Pulmonary artery endothelial cell (primary cell): ENCODE measurements around the gene PIGA. TPM values are rescaled to one million over a fixed set of nuclear protein-coding genes. Genes with fewer than 3 reads are reported as not detected.
"Not testable (repeated sequence)": the region's sequence is repeated elsewhere in the genome, so short reads cannot be mapped to it uniquely, and the experiment has no call there.

ENCODE experiments used
- DNase-seq: peaks from one replicate; pipeline ENCODE4 v3.0.0-alpha.2; 2011; ENCODE audit warnings: low read depth, low spot score
- total RNA-seq: library from RNA; depleted of rRNA; stranded (reverse); fragments of >200 nt; gene quantifications from 2 replicates; pipeline ENCODE4 v1.2.3, GENCODE V29; 2014

PIGA gene
- total RNA-seq, 1 donor from 2014 or later = 10.9 TPM

- DNase-seq = no peak
Observed at GRCh38 chrX:15320297-15320696, 15.0 kb downstream of the PIGA start.

DNA sequence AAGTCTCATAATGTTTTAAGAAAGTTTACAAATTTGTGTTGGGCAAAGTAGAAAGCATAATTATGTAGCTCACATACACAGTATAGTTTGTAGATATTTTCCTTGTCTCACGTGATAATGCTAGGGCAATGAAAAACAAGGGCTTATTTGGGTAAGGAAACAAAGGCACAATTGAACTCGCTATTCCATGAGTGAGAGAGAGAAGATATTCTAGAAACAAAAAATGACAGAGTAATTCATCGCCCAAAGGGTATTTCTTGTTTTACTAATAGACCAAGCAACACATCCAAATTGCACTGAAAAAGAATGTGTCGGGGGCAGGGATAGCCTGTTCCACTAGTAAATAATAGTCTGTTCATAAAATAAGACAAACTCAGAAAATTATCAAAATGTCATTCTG lies 16.2 kb downstream of the PIGA start:
- DNase-seq = no peak

GRCh38 chrX:15315509-15315908 lies 19.8 kb downstream of the PIGA start, which contains the start of gene ASB11:
TSS of gene ASB11 (minus strand) at chrX:15315640. CDS start at chrX:15315605, 35 bp downstream.
- no peak for DNase-seq

DNA sequence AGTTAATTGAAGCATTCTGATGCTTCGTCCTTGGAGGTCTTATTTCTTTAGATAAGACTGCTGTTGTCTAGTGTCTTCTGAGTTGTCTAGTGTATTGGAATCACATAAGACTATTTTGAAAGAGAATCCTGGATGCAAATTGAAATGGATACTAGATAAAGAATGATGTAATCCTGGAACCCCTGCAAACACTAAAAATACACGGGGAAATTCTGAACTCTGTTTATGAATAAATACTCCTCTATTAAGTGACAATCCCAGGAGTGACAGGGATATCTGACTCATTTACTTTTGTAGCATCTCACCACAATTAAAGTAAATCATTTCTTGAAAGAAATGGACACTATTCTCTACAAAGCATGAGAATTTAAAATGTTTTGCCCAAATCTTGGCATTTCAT lies 20.9 kb downstream of the PIGA start:
- no peak for DNase-seq

DNA sequence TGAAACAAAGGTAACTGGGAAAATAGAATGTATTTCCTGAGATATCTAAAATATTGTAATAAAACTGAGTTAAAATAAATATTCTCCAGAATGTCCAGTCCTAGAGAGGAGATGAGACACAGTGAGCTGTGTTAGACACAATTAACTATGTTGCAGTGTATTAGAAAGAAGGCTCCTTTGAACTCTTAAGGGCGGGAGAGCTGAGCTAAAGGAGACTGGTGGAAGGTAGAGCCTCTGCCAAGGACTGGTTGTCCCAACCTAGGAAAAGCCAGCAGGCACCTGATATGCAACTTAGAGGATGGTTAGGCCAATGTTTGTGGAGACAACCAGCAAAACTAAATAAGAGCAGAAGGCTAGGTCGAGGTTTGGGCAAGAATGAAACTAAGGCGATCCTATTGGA lies 24.2 kb downstream of the PIGA start:
- DNase-seq = no peak

DNA sequence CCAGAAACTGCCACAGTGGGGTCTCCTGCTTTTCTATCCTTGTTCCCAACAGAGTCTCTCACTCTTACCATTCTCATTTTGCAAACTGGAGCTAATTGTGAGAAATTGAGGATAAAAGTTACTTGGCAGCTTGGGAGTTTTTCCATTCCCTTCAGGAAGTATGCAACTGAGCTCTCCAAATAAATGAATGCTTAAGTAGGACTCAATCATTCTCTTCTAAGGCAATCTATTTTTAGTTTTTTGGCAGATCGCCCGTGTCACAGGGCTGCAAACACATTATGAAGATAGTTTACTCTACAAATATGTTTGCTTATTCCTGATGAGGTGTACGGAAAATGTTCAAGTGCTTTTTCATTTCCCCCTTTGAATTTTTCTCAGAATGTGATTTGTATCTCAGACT lies 25.2 kb downstream of the PIGA start:
- peak; percentile 60 for DNase-seq

DNA sequence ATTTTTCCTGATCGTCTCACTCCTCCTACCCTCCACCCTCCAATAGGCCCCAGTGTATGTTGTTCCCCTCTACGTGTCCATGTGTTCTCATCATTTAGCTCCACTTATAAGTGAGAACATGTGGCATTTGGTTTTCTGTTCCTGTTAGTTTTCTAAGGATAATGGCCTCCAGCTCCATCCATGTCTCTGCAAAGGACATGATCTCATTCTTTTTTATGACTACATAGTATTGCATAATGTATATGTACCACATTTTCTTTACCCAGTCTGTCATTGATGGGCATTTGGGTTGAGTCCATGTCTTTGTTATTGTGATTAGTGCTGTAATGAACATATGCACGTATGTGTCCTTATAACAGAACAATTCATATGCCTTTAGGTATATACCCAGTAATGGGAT lies 29.4 kb downstream of the PIGA start:
- DNase-seq = not testable (repeated sequence)

DNA sequence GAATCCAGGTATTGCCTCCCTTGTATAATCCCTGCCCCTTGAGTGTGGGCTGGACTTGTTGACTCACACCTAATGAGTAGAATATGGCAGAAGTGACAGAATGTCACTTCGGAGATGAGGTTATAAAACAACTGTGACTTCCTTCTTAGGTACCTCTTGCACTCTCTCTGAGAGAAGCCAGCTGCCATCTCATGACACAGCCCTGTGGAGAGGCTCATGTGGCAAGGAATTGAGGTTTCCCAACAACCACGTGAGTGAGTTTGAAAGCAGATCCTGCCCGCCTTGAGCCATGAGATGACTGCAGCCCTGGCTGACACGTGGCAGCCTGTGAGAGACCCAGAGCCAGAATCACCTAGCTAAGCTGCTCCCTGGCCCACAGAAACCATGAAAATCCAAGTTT lies 33.4 kb downstream of the PIGA start:
- DNase-seq = no peak

DNA sequence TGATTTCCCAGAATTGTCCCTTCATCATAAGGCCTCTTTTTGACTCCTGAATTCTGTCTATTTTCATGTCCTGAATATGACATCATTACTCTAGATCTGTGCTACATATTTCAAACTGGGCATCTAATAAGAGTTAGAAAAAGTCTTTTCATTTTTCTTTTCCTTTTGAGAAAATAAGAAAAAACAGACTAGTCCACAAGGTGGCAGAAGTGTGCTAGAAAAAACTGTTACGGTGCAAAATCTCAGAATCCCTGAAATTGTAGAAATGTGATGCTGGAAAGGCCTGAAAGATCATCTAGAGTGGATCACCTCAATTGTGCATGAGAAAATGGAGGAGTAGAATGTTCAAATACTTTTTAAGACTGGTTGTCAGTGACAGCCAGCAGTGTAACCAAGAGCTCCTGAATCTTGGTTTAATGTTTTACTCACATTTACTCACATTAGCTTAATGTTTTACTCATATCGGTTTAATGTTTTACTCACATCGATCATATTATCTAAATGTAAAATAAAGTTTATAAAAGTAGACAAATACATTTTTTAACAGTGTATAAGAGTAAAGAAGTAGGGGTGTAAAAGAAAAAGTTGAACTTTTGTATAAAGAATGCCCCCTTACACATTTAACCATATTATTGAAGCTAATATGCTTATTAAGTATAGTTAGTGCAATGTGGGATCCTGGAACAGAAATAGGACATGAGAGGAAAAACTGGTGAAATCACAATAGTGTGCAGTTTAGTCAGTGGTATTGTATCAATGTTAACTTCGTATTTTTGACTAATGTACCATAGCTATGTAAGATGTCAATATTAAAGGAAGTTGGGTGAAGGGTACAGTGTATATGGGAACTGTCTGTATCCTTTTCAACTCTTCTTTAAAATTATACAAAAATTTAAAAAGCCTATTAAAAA lies 35.1 kb downstream of the PIGA start:
- DNase-seq = peak; percentile 7

- DNase-seq = no peak
Observed at GRCh38 chrX:15298780-15299179, 36.5 kb downstream of the PIGA start.

DNA sequence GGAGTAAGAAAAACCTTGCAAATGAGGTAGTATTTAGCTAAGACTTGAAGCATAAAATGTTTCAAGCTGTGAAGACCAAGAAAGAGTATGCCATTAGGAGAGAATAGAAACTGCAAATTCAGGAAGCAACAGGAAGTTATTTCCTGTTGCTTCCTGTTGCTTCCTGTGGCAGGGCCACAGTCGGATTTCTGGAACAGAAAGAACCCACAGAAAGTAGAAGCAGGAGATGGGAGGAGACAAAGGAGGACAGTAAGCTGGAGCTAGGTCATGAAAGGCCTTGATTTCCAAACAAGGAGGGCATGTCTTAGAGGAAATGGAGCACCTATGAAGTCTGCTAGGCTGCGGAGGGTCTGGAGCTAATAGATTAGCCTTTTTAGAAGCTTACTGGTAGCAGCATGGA lies 37.1 kb downstream of the PIGA start:
- peak; percentile 59 for DNase-seq

GRCh38 chrX:15293451-15293850 lies 41.9 kb downstream of the PIGA start:
- no peak for DNase-seq

- DNase-seq = no peak
Observed at GRCh38 chrX:15292861-15293260, 42.5 kb downstream of the PIGA start.

- no peak for DNase-seq
Observed at GRCh38 chrX:15277604-15278003, 57.7 kb downstream of the PIGA start.

- DNase-seq = no peak
Observed at GRCh38 chrX:15274946-15275345, 60.4 kb downstream of the PIGA start.

- DNase-seq = not testable (repeated sequence)
Observed at GRCh38 chrX:15273275-15273674, 62.0 kb downstream of the PIGA start.

DNA sequence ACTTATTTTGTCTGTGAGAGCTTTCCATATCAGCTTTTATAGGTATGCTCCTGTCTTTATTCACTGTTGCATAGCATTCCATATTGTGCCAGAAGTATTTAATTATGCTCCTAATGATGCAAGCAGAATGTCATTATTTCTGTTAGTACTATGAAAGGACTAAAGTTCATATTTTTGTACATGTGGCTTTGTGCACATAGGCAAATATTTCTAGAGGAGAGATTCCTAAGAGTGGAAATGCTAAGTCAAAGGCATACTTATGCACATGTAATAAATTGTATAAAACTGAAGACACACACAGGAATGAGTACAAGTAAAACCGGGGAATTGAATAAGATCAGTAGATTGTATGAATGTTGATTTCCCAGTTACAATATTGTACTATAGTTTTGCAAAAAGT lies 63.6 kb downstream of the PIGA start:
- no peak for DNase-seq

- DNase-seq = peak; percentile 22
Observed at GRCh38 chrX:15269618-15270521, 65.5 kb downstream of the PIGA start, which contains the start of gene ASB9. TSS of gene ASB9 (minus strand) at chrX:15270083. CDS start at chrX:15269874, 209 bp downstream.
